Measurements from ENCODE around the gene COL13A1. TPM values are rescaled to one million over a fixed set of nuclear protein-coding genes. Genes with fewer than 3 reads are reported as not detected.

The COL13A1 gene
- total RNA-seq, 1 donor from 2014 or later: 13.0 TPM

- Histone ChIP-seq H3K27me3 (ENCODE audit: control insufficient read depth in 3 of 3, insufficient read depth in 3 of 3, low read length in 3 of 3) (no peaks in the 10 kb centered on the region), H3K4me1 (ENCODE audit: control insufficient read depth in 3 of 3, insufficient read depth in 3 of 3, low read length in 3 of 3) (peaks cover 18 to 44% (median 24%) of the 10 kb centered on the region in 3 donors), H3K4me3 (ENCODE audit: low read length in 3 of 3) (no peak overlapping the region), H3K27ac (ENCODE audit: low read depth, low read length) (no peak overlapping the region), H3K36me3 (ENCODE audit: control insufficient read depth in 3 of 3, insufficient read depth in 3 of 3, low read length in 3 of 3) (no peaks in the 10 kb centered on the region), H3K9ac (ENCODE audit: low read depth in 1 of 3, low read length in 3 of 3) (peak overlapping the region in 1 of 3 donors; percentile 8), H3K9me3 (ENCODE audit: control insufficient read depth in 3 of 3, low read length in 3 of 3) (no peaks in the 10 kb centered on the region)
Observed at GRCh38 chr10:69847883-69848282, 46.2 kb downstream of the COL13A1 start.

DNA sequence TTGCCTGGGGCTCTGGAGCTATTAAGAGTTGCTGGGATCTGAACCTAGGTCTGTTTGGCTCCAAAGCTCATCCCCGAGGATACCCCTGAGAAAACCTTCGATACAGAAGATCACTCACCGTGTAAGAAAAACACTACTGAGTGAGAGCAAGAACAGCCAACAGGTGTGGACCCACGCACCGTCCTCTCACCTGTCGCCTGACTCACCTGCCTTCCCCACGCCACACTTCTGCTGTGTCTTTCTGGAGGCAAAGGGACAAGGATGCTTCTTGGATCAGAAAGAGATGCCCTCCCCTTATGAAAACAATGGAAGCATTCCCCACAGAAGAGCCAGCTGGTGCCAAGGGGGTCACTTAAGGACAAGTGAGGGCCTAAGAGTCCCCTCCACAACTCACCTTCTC is 46.7 kb downstream of the COL13A1 start:
- peaks cover 18 to 44% (median 24%) of the 10 kb centered on the region in 3 donors for H3K4me1 ChIP-seq (ENCODE audit: control insufficient read depth in 3 of 3, insufficient read depth in 3 of 3, low read length in 3 of 3)

DNA sequence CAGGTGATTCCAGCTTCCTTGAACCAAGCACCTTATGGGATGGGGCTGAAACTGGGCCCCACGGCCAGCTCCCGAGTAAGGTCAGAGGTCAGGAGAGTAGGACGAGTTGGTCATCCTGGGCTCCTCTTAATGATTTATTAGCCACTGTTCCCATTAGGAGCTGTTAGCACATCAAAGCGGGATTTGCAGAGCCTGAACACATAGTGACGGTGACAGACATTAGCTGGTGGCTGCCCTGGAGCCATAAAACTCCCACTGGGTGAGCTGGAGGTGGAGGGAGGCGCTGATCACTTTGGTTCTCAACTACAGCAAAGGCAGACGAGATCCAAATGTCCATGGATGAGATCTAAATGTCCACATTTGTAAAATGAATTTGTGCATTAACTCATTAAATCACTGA is 48.1 kb downstream of the COL13A1 start:
- Histone ChIP-seq H3K27me3 (ENCODE audit: control insufficient read depth in 3 of 3, insufficient read depth in 3 of 3, low read length in 3 of 3) (peaks cover 0 to 3% (median 0%) of the 10 kb centered on the region in 3 donors), H3K9ac (ENCODE audit: low read depth in 1 of 3, low read length in 3 of 3) (no peak overlapping the region), H3K36me3 (ENCODE audit: control insufficient read depth in 3 of 3, insufficient read depth in 3 of 3, low read length in 3 of 3) (no peaks in the 10 kb centered on the region), H3K4me1 (ENCODE audit: control insufficient read depth in 3 of 3, insufficient read depth in 3 of 3, low read length in 3 of 3) (peaks cover 20 to 44% (median 26%) of the 10 kb centered on the region in 3 donors), H3K4me3 (ENCODE audit: low read length in 3 of 3) (no peak overlapping the region), H3K27ac (ENCODE audit: low read depth, low read length) (no peak overlapping the region), H3K9me3 (ENCODE audit: control insufficient read depth in 3 of 3, low read length in 3 of 3) (no peaks in the 10 kb centered on the region)

More for the DNA sequence above, 46.7 kb downstream of the COL13A1 start:
- no peaks in the 10 kb centered on the region for H3K9me3 ChIP-seq (ENCODE audit: control insufficient read depth in 3 of 3, low read length in 3 of 3)
- H3K36me3 ChIP-seq (ENCODE audit: control insufficient read depth in 3 of 3, insufficient read depth in 3 of 3, low read length in 3 of 3): no peaks in the 10 kb centered on the region
- no peak overlapping the region for H3K9ac ChIP-seq (ENCODE audit: low read depth in 1 of 3, low read length in 3 of 3)
- no peak overlapping the region for H3K4me3 ChIP-seq (ENCODE audit: low read length in 3 of 3)
- H3K27me3 ChIP-seq (ENCODE audit: control insufficient read depth in 3 of 3, insufficient read depth in 3 of 3, low read length in 3 of 3): no peaks in the 10 kb centered on the region
- H3K27ac ChIP-seq (ENCODE audit: low read depth, low read length): no peak overlapping the region

DNA sequence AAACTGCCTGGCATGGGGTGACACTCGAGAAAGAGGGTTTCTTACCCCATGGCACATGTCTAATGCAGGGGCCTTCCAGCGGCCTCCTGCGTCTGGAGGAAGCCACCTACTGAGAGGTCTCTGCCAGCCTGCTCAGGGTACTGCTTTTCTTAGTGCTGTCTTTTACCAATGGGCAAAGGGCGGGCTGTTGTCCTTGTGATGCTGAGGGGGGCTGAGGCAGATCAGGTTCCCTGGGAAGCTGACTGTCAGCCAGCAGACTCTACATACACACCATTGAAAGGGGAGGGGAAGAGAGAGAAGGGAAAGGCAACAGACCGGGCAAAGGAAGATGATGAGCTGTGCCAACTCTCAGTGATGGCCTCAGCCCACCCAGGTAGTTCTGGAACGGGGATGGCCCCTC is 48.7 kb downstream of the COL13A1 start:
- Histone ChIP-seq H3K27ac (ENCODE audit: low read depth, low read length) (no peak overlapping the region), H3K4me1 (ENCODE audit: control insufficient read depth in 3 of 3, insufficient read depth in 3 of 3, low read length in 3 of 3) (peaks cover 20 to 46% (median 28%) of the 10 kb centered on the region in 3 donors), H3K9me3 (ENCODE audit: control insufficient read depth in 3 of 3, low read length in 3 of 3) (no peaks in the 10 kb centered on the region), H3K9ac (ENCODE audit: low read depth in 1 of 3, low read length in 3 of 3) (no peak overlapping the region), H3K36me3 (ENCODE audit: control insufficient read depth in 3 of 3, insufficient read depth in 3 of 3, low read length in 3 of 3) (no peaks in the 10 kb centered on the region), H3K4me3 (ENCODE audit: low read length in 3 of 3) (no peak overlapping the region), H3K27me3 (ENCODE audit: control insufficient read depth in 3 of 3, insufficient read depth in 3 of 3, low read length in 3 of 3) (peaks cover 0 to 4% (median 0%) of the 10 kb centered on the region in 3 donors)

GRCh38 chr10:69851306-69851705 is 49.6 kb downstream of the COL13A1 start:
- Histone ChIP-seq H3K9ac (ENCODE audit: low read depth in 1 of 3, low read length in 3 of 3) (no peak overlapping the region), H3K9me3 (ENCODE audit: control insufficient read depth in 3 of 3, low read length in 3 of 3) (no peaks in the 10 kb centered on the region), H3K27ac (ENCODE audit: low read depth, low read length) (no peak overlapping the region), H3K4me3 (ENCODE audit: low read length in 3 of 3) (no peak overlapping the region), H3K27me3 (ENCODE audit: control insufficient read depth in 3 of 3, insufficient read depth in 3 of 3, low read length in 3 of 3) (peaks cover 0 to 4% (median 0%) of the 10 kb centered on the region in 3 donors), H3K4me1 (ENCODE audit: control insufficient read depth in 3 of 3, insufficient read depth in 3 of 3, low read length in 3 of 3) (peaks cover 13 to 39% (median 21%) of the 10 kb centered on the region in 3 donors), H3K36me3 (ENCODE audit: control insufficient read depth in 3 of 3, insufficient read depth in 3 of 3, low read length in 3 of 3) (no peaks in the 10 kb centered on the region)

DNA sequence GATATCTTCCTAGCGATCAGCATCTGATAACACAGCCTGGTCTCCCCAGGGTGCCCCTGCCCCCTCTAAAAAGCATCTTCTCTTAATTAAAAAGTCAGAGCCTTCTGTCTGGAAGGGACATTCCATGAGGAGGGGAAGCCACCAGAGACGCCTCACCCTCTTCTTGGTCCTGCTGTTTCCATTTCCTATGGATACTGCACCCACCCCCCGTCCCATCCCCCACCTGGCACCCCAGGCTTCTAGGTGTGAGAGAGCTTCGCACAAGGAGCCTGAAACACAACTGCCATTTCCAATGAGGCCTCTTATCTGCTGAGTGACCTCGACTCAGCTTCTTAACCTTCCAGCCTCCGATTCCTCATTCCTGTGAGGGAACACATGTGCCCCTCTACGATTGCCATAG is 51.4 kb downstream of the COL13A1 start:
- no peaks in the 10 kb centered on the region for H3K36me3 ChIP-seq (ENCODE audit: control insufficient read depth in 3 of 3, insufficient read depth in 3 of 3, low read length in 3 of 3)
- peaks cover 0 to 4% (median 0%) of the 10 kb centered on the region in 3 donors for H3K27me3 ChIP-seq (ENCODE audit: control insufficient read depth in 3 of 3, insufficient read depth in 3 of 3, low read length in 3 of 3)
- peaks cover 6 to 22% (median 10%) of the 10 kb centered on the region in 3 donors for H3K4me1 ChIP-seq (ENCODE audit: control insufficient read depth in 3 of 3, insufficient read depth in 3 of 3, low read length in 3 of 3)
- H3K9ac ChIP-seq (ENCODE audit: low read depth in 1 of 3, low read length in 3 of 3): no peak overlapping the region
- H3K27ac ChIP-seq (ENCODE audit: low read depth, low read length): no peak overlapping the region
- no peaks in the 10 kb centered on the region for H3K9me3 ChIP-seq (ENCODE audit: control insufficient read depth in 3 of 3, low read length in 3 of 3)
- H3K4me3 ChIP-seq (ENCODE audit: low read length in 3 of 3): no peak overlapping the region

GRCh38 chr10:69854511-69855345 is 53.0 kb downstream of the COL13A1 start:
- peaks cover 0 to 4% (median 0%) of the 10 kb centered on the region in 3 donors for H3K27me3 ChIP-seq (ENCODE audit: control insufficient read depth in 3 of 3, insufficient read depth in 3 of 3, low read length in 3 of 3)
- no peak overlapping the region for H3K4me3 ChIP-seq (ENCODE audit: low read length in 3 of 3)
- H3K27ac ChIP-seq (ENCODE audit: low read depth, low read length): no peak overlapping the region

GRCh38 chr10:69855346-69856111 is 53.8 kb downstream of the COL13A1 start:
- Histone ChIP-seq H3K36me3 (ENCODE audit: control insufficient read depth in 3 of 3, insufficient read depth in 3 of 3, low read length in 3 of 3) (no peaks in the 10 kb centered on the region), H3K9ac (ENCODE audit: low read depth in 1 of 3, low read length in 3 of 3) (no peak overlapping the region), H3K9me3 (ENCODE audit: control insufficient read depth in 3 of 3, low read length in 3 of 3) (no peaks in the 10 kb centered on the region), H3K4me1 (ENCODE audit: control insufficient read depth in 3 of 3, insufficient read depth in 3 of 3, low read length in 3 of 3) (peaks cover 6 to 15% (median 8%) of the 10 kb centered on the region in 3 donors), H3K27ac (ENCODE audit: low read depth, low read length) (no peak overlapping the region), H3K27me3 (ENCODE audit: control insufficient read depth in 3 of 3, insufficient read depth in 3 of 3, low read length in 3 of 3) (peaks cover 0 to 4% (median 0%) of the 10 kb centered on the region in 3 donors), H3K4me3 (ENCODE audit: low read length in 3 of 3) (no peak overlapping the region)

More at GRCh38 chr10:69854511-69855345, 53.0 kb downstream of the COL13A1 start:
- H3K9me3 ChIP-seq (ENCODE audit: control insufficient read depth in 3 of 3, low read length in 3 of 3): no peaks in the 10 kb centered on the region
- peaks cover 6 to 15% (median 8%) of the 10 kb centered on the region in 3 donors for H3K4me1 ChIP-seq (ENCODE audit: control insufficient read depth in 3 of 3, insufficient read depth in 3 of 3, low read length in 3 of 3)
- H3K9ac ChIP-seq (ENCODE audit: low read depth in 1 of 3, low read length in 3 of 3): no peak overlapping the region
- H3K36me3 ChIP-seq (ENCODE audit: control insufficient read depth in 3 of 3, insufficient read depth in 3 of 3, low read length in 3 of 3): no peaks in the 10 kb centered on the region

DNA sequence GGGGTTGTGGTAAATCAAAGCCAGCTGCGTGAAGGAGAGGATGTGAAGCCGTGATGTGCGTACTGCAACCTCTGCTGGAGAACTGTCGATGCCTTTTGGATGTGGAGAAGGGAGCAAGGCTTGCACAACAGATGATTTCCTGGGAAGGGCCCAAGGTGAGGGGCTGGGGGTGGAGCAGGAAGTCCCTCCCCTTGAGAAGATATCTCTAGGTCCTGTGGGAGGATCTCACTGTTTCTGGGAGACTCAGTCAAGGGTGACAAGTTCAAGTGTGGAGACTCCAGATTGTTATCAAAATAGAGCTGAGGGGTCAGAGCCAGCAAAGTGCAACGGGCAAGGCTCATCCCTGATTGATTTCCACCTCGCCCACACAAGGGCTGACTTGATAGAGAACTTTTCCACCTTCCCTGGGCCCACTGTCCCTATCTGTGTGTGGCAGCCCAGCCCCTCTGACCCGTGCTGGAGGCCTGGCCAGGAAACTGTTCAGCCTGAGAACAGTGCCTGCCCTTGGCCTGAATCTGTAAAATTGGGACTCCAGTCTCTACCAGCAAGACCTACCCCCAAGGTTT is 55.0 kb downstream of the COL13A1 start:
- Histone ChIP-seq H3K9ac (ENCODE audit: low read depth in 1 of 3, low read length in 3 of 3) (no peak overlapping the region), H3K27me3 (ENCODE audit: control insufficient read depth in 3 of 3, insufficient read depth in 3 of 3, low read length in 3 of 3) (peaks cover 0 to 4% (median 2%) of the 10 kb centered on the region in 3 donors), H3K36me3 (ENCODE audit: control insufficient read depth in 3 of 3, insufficient read depth in 3 of 3, low read length in 3 of 3) (no peaks in the 10 kb centered on the region), H3K27ac (ENCODE audit: low read depth, low read length) (no peak overlapping the region), H3K4me3 (ENCODE audit: low read length in 3 of 3) (no peak overlapping the region), H3K4me1 (ENCODE audit: control insufficient read depth in 3 of 3, insufficient read depth in 3 of 3, low read length in 3 of 3) (peaks cover 3 to 21% (median 14%) of the 10 kb centered on the region in 3 donors), H3K9me3 (ENCODE audit: control insufficient read depth in 3 of 3, low read length in 3 of 3) (no peaks in the 10 kb centered on the region)
